Measurements from ENCODE around the gene TEX50.

The TEX50 gene

DNA sequence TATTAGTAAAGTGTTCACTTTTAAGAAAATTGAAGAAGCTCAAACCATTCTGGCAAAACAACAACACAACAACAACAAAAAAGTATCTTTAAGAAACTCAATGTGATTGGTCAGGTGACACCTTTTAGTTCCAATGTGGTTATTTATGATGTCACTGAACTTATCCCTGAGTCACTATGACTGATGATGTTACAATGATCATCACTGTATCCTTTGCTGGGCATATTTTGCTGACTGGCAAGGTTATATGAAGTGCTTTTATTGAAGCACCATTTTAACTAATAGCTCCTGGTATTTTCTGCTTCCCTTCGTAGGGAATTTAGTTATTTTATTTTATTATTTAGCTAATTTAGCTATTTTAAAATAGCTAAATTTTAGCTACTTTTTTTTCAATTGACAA lies at the start of gene TEX50:
TEX50 (plus strand) TSS at position 223 of the 400 bp plus-strand sequence. CDS start 184 bp downstream, outside the sequence.
- TF ChIP-seq GATA2 (IDR thresholded peaks at IDR 0.05; ENCODE audit: low read depth, low read length) (no peak), GATA3 (IDR thresholded peaks at IDR 0.05; ENCODE audit: low read depth, low read length) (no peak)

DNA sequence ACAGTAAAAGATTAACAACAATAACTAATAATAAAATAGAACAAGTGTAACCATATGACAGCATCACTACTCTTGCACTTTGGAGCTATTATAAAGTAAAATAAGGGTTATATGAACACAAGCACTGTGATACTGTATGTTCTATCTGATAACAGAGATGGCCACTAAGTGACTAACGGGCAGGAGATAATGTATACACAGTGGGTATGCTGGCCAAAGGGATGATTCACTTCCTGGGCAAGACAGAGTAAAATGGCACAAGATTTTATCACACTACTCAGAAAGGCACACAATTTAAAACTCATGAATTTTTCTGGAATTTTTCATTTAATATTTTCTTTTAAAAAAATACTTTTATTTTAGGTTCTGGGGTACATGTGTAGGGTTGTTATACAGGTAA lies 44.6 kb upstream of the TEX50 start:
- no peak for TF ChIP-seq GATA3 (IDR thresholded peaks at IDR 0.05; ENCODE audit: low read depth, low read length)
- peak; percentile 31; the same call in 1 of the 2 replicates for TF ChIP-seq GATA2 (IDR thresholded peaks at IDR 0.05; ENCODE audit: low read depth, low read length)

GRCh38 chr1:173596097-173596825 lies 38.9 kb upstream of the TEX50 start:
- TF ChIP-seq GATA3 (IDR thresholded peaks at IDR 0.05; ENCODE audit: low read depth, low read length) (no peak), GATA2 (IDR thresholded peaks at IDR 0.05; ENCODE audit: low read depth, low read length) (no peak)

DNA sequence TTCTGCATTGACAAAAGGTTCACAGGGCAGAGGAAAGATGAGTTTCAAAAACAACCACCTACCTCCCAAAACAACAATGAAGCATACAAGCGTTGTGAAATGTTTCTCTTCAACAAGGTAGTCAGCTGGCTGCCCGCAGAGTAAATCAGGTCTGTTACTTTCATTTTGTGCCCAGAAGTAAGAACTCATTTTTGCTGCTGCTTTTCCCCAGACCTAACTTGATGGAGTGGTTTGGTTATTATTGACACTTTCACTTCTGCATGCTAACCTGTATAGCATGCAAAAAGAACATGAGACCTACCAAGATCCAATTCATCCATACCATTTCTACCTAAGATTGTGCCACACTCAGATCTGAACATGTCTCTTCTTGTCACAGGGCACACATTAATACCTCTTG lies 33.5 kb upstream of the TEX50 start:
- TF ChIP-seq GATA3 (IDR thresholded peaks at IDR 0.05; ENCODE audit: low read depth, low read length) (no peak), GATA2 (IDR thresholded peaks at IDR 0.05; ENCODE audit: low read depth, low read length) (no peak)

GRCh38 chr1:173603056-173603591 lies 32.0 kb upstream of the TEX50 start, which contains the start of gene SLC9C2:
SLC9C2 (minus strand) TSS chr1:173603072; CDS start chr1:173601776, 1,296 bp downstream.
- TF ChIP-seq GATA2 (IDR thresholded peaks at IDR 0.05; ENCODE audit: low read depth, low read length) (no peak), GATA3 (IDR thresholded peaks at IDR 0.05; ENCODE audit: low read depth, low read length) (no peak)

GRCh38 chr1:173608503-173609216 lies 26.5 kb upstream of the TEX50 start:
- no peak for TF ChIP-seq GATA2 (IDR thresholded peaks at IDR 0.05; ENCODE audit: low read depth, low read length)
- no peak for TF ChIP-seq GATA3 (IDR thresholded peaks at IDR 0.05; ENCODE audit: low read depth, low read length)

GRCh38 chr1:173616859-173617258 lies 18.3 kb upstream of the TEX50 start:
- TF ChIP-seq GATA3 (IDR thresholded peaks at IDR 0.05; ENCODE audit: low read depth, low read length) (no peak), GATA2 (IDR thresholded peaks at IDR 0.05; ENCODE audit: low read depth, low read length) (no peak)

GRCh38 chr1:173627269-173627668 lies 7.9 kb upstream of the TEX50 start:
- TF ChIP-seq GATA3 (IDR thresholded peaks at IDR 0.05; ENCODE audit: low read depth, low read length) (no peak), GATA2 (IDR thresholded peaks at IDR 0.05; ENCODE audit: low read depth, low read length) (no peak)

DNA sequence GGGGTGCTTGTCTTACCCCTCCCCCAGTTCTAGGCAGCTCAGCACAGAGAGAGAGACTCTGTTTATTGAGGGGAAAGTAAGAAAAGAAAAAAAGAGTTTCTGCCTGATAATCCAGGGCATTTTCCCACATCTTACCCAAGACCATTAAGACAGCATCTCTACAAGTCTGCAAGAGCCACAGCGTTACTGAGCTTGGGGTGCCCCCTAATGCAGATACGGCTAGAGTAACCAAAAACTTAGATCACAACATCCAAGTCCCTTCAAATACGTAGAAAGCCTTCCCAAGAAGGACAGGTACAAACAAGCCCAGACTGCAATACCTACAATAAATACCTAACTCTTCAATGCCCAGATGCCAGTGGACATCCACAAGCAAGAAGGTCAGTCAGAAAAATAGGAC lies 6.2 kb upstream of the TEX50 start:
- TF ChIP-seq GATA2 (IDR thresholded peaks at IDR 0.05; ENCODE audit: low read depth, low read length) = no peak
- no peak for TF ChIP-seq GATA3 (IDR thresholded peaks at IDR 0.05; ENCODE audit: low read depth, low read length)

- TF ChIP-seq GATA3 (IDR thresholded peaks at IDR 0.05; ENCODE audit: low read depth, low read length) (no peak), GATA2 (IDR thresholded peaks at IDR 0.05; ENCODE audit: low read depth, low read length) (no peak)
These were observed 3.2 kb downstream of the TEX50 start for GRCh38 chr1:173638043-173639021.

- TF ChIP-seq GATA2 (IDR thresholded peaks at IDR 0.05; ENCODE audit: low read depth, low read length) (no peak), GATA3 (IDR thresholded peaks at IDR 0.05; ENCODE audit: low read depth, low read length) (no peak)
These were observed 4.0 kb downstream of the TEX50 start for GRCh38 chr1:173639102-173639501.

GRCh38 chr1:173646656-173647055 lies 11.5 kb downstream of the TEX50 start:
- TF ChIP-seq GATA3 (IDR thresholded peaks at IDR 0.05; ENCODE audit: low read depth, low read length) (no peak), GATA2 (IDR thresholded peaks at IDR 0.05; ENCODE audit: low read depth, low read length) (no peak)

DNA sequence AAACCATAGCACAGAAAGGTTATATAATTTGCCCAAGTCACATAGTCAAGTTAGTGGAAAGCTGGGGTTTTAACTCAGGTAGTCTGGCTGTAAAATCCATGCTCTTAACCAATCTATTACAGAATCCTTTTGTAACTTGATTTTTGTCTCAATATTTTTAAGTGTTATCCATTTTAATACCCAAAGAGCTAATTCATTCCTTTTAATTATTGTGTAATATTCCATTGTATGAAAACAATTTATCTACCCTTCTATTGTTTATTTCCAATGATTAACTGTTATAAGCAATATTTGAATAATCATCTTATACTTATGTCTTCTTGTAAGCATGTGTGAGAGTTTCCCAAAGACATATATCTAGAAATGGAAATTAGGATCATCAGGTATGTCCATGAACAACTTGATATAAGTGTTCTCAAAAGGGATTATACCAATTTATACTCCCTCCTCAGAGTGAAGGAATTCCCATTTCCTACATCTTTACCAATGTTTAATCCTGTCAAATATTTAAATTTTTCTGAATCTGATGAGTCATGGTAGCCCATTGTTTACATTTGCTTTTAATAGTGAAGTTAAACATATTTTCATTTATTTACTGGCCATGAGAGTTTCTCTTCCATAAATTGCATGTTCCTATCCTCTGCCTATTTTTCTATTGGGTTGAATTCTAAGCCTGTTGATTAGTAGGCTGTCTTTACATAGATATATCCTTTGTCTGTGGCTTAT lies 13.9 kb downstream of the TEX50 start:
- TF ChIP-seq GATA2 (IDR thresholded peaks at IDR 0.05; ENCODE audit: low read depth, low read length) (no peak), GATA3 (IDR thresholded peaks at IDR 0.05; ENCODE audit: low read depth, low read length) (no peak)
